Skeletal muscle tissue (tissue), 4 donors: ENCODE results near the gene DPY19L2. TPM values are rescaled to one million over a fixed set of nuclear protein-coding genes. Genes with fewer than 3 reads are reported as not detected.
"Not testable (repeated sequence)": the region's sequence is repeated elsewhere in the genome, so short reads cannot be mapped to it uniquely, and the experiment has no call there.

Source experiments
- H3K27ac ChIP-seq: one replicate; pipeline ENCODE4 v1.7.0; 2013; ENCODE audit warnings: mild to moderate bottlenecking, low read depth, low read length, inconsistent platforms
- H3K27me3 ChIP-seq, 3 donors: one replicate each; pipeline ENCODE4 v1.7.0; 2013; ENCODE audit warnings: low read length in 3 of 3; ENCODE audit not compliant: control insufficient read depth in 3 of 3, insufficient read depth in 3 of 3
- H3K36me3 ChIP-seq, 3 donors: one replicate each; pipeline ENCODE4 v1.7.0; 2013; ENCODE audit warnings: low read length in 3 of 3; ENCODE audit not compliant: control insufficient read depth in 3 of 3, insufficient read depth in 3 of 3
- H3K4me1 ChIP-seq, 3 donors: one replicate each; pipeline ENCODE4 v1.7.0; 2013; ENCODE audit warnings: low read length in 3 of 3, mild to moderate bottlenecking in 3 of 3; ENCODE audit not compliant: control insufficient read depth in 3 of 3, insufficient read depth in 3 of 3
- H3K4me3 ChIP-seq, 3 donors: one replicate each; pipeline ENCODE4 v1.7.0; 2013; ENCODE audit warnings: low read length in 3 of 3
- H3K9ac ChIP-seq, 3 donors: one replicate each; pipeline ENCODE4 v1.7.0; 2013; ENCODE audit warnings: low read length in 3 of 3, mild to moderate bottlenecking in 3 of 3, moderate library complexity in 2 of 3, low read depth in 1 of 3
- H3K9me3 ChIP-seq, 3 donors: one replicate each; pipeline ENCODE4 v1.7.0; 2013; ENCODE audit warnings: low read length in 3 of 3; ENCODE audit not compliant: control insufficient read depth in 3 of 3
- total RNA-seq: library from RNA; depleted of rRNA; stranded (reverse); fragments of >200 nt; gene quantifications from one replicate; pipeline ENCODE4 v1.2.3, GENCODE V29; 2014
- donor health status: Osteomylitis.

The DPY19L2 gene
- total RNA-seq, result 12.5 TPM

DNA sequence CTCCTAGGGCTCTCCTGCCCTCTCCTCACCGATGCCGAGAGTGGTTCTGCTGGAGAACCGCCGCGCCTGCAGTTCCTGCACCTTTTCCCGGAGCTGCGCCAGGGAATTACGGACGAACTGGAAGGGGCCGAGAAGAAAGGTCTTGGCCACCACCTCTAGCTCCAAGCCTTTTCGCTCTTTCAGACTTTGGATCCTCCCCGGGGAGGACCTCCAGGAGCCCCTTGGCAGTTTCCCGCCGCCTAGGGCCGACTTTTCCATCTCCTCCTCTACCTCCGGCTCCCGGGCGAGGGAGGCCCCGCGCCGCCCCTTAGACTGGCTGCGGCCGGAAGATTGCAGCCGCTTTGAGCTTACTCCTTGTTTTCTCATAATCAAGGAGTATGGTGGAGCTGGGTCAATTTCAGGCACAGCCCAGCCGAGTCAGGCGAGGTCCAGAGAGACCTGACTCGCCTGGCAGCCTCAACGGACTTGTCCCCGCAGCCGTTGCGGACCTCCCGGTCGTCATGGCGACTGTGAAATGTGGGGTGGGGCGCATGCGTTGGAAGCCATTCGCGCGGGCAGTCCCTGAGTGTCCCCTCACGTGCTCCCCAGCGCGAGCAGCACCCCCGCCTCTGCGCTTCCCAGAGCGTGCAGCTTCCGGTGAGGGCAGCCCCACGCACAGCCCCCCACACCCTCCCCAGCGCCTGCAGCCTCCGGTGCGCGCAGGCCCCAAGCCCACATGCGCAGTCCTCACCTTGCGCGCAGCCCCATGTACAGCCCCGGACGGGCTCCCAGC, at the start of gene DPY19L2:
Gene DPY19L2 (minus strand): TSS at position 466 of the 772 bp plus-strand sequence. CDS start 100 bp downstream, at position 366.
- peak within 1 kb of the TSS; percentile 53 to 76 (median 68) for H3K9ac ChIP-seq
- H3K4me1 ChIP-seq, result no peaks in the 10 kb centered on the region
- H3K27ac ChIP-seq, result peak within 1 kb of the TSS; percentile 40
- no peaks in the 10 kb centered on the region for H3K36me3 ChIP-seq
- H3K9me3 ChIP-seq, result no peaks in the 10 kb centered on the region
- peak within 1 kb of the TSS; percentile 65 to 77 (median 76) for H3K4me3 ChIP-seq
- H3K27me3 ChIP-seq, result peaks cover 0 to 4% (median 0%) of the 10 kb centered on the region in 3 donors

GRCh38 chr12:63716891-63717290, 48.6 kb upstream of the DPY19L2 start:
- H3K27ac ChIP-seq, H3K4me1 ChIP-seq, H3K36me3 ChIP-seq, H3K27me3 ChIP-seq, H3K4me3 ChIP-seq, H3K9ac ChIP-seq, H3K9me3 ChIP-seq: not testable (repeated sequence)

- not testable (repeated sequence) for H3K27me3 ChIP-seq, H3K4me1 ChIP-seq, H3K9me3 ChIP-seq, H3K27ac ChIP-seq, H3K36me3 ChIP-seq, H3K9ac ChIP-seq, H3K4me3 ChIP-seq
Observed at GRCh38 chr12:63715107-63715625, 46.9 kb upstream of the DPY19L2 start.

- not testable (repeated sequence) for H3K36me3 ChIP-seq, H3K27me3 ChIP-seq, H3K4me3 ChIP-seq, H3K9me3 ChIP-seq, H3K4me1 ChIP-seq, H3K27ac ChIP-seq, H3K9ac ChIP-seq
Observed at GRCh38 chr12:63714409-63714808, 46.1 kb upstream of the DPY19L2 start.

DNA sequence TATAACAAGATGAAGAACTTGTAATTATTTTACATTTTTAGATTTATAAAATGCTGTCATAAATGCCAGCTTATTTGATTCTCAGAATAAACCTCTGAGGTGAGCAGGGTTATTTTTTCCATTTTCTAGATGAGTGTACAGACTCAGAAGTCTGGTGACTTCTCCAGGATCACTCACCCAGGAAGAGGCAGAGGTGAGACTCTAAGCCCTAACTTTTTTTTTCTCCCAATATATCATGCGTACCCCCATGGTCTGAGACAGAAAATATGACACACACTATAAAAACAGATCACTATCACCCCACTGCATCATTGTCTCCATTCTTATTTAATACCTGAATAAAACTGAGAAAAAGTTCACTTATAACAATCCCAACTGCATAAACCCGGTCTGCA, 45.4 kb upstream of the DPY19L2 start:
- H3K27me3 ChIP-seq, H3K4me1 ChIP-seq, H3K4me3 ChIP-seq, H3K9ac ChIP-seq, H3K9me3 ChIP-seq, H3K36me3 ChIP-seq, H3K27ac ChIP-seq: not testable (repeated sequence)

DNA sequence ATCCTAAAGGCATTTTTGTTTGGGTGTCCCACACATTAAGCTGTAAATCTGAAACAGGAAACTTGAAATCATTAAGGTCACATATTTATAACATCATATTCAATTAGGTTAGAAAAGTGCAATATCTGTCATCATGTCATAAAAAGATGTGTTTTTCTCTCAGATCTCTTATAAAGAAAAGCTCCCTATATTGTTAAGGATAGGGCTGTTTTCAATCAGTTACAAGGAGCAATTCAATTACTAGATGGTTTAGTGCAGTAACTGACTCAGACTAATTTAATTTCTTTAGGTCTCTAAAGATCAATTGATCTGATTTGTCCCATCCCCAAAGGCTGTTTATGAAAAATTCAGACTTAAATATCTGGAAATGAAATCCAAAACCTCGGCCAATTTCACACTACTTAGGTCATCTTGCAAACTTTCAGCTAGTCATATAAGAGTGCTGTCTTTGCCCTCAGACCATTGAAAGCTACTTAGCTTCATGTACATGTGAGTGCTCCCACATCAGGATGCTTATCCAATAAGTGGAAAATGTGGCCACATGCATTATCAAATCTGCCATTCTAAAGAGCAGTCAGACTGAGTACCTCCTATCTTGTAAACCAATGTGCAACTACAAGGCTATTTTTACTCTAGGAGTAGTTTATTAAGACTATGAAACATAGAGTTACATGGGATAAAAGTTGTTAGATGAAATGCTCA, 44.8 kb upstream of the DPY19L2 start:
- H3K4me1 ChIP-seq, H3K9ac ChIP-seq, H3K9me3 ChIP-seq, H3K27ac ChIP-seq, H3K36me3 ChIP-seq, H3K4me3 ChIP-seq, H3K27me3 ChIP-seq: not testable (repeated sequence)

DNA sequence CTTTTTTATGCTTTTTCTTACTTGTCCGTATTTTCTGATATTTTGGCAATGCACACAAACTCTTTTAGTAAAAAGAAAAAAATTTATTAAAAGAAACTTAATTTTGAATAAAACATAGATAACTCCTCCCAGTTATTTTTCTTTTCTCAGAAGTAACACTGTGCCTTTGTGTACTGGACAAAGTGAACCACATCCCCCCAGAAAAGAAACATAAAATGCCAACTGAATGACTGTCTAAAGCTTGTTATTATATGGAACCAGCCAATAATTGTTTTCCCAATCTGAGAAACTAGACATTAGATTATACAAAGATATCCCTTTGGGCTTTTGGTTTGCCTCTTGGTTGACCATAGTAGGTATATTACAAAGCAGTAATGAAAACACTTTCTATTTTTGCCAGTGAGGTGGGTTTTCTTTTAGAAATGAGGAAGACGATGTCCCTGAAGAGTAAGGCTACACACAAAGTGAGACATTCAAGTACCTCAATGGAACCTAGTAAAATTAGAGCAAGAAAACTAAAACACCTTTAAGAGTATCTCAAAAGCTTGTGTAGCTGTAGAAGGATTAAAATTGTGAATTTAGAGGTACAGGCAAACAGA, 44.2 kb upstream of the DPY19L2 start:
- not testable (repeated sequence) for H3K27me3 ChIP-seq, H3K9me3 ChIP-seq, H3K4me1 ChIP-seq, H3K36me3 ChIP-seq, H3K27ac ChIP-seq, H3K4me3 ChIP-seq, H3K9ac ChIP-seq

GRCh38 chr12:63711339-63711738, 43.0 kb upstream of the DPY19L2 start:
- H3K27me3 ChIP-seq, result not testable (repeated sequence)

DNA sequence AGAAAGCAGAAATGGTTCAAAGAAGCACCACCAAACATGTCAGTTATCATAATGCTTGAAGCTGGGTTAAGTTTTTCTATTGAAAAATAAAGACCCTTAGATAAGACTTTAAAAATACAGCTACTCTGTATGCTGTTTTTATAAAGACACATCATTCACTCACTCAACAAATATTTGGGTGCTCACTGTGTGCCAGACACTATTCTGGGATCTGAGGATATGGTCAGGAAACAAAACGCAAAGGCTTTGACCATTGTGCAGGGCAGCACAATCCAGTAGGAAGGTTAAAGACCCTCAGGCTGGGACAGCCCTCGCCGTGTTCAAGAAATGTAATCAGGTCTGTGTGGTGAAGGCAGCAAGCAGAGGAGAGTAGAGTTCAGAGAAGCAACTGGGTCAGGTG, 38.0 kb upstream of the DPY19L2 start:
- H3K9me3 ChIP-seq, result no peaks in the 10 kb centered on the region
- H3K27me3 ChIP-seq, result no peaks in the 10 kb centered on the region
- H3K27ac ChIP-seq, result no peak overlapping the region
- no peak overlapping the region for H3K4me3 ChIP-seq
- H3K4me1 ChIP-seq, result no peaks in the 10 kb centered on the region
- no peaks in the 10 kb centered on the region for H3K36me3 ChIP-seq
- no peak overlapping the region for H3K9ac ChIP-seq

More at GRCh38 chr12:63711339-63711738, 43.0 kb upstream of the DPY19L2 start:
- not testable (repeated sequence) for H3K27ac ChIP-seq, H3K36me3 ChIP-seq, H3K9ac ChIP-seq, H3K4me3 ChIP-seq, H3K4me1 ChIP-seq, H3K9me3 ChIP-seq
